ENCODE results near the gene NACC2.

GRCh38 chr9:136052991-136053756 is 41.9 kb downstream of the NACC2 start:
- TF ChIP-seq POLR2A (IDR thresholded peaks at IDR 0.05) (no peak), CTCF (IDR thresholded peaks at IDR 0.05) (no peak)

Data from right lobe of liver (tissue), 4 donors.